ENCODE data around the gene YBX2.
"Not testable (repeated sequence)": the region's sequence is repeated elsewhere in the genome, so short reads cannot be mapped to it uniquely, and the experiment has no call there.

YBX2 gene

DNA sequence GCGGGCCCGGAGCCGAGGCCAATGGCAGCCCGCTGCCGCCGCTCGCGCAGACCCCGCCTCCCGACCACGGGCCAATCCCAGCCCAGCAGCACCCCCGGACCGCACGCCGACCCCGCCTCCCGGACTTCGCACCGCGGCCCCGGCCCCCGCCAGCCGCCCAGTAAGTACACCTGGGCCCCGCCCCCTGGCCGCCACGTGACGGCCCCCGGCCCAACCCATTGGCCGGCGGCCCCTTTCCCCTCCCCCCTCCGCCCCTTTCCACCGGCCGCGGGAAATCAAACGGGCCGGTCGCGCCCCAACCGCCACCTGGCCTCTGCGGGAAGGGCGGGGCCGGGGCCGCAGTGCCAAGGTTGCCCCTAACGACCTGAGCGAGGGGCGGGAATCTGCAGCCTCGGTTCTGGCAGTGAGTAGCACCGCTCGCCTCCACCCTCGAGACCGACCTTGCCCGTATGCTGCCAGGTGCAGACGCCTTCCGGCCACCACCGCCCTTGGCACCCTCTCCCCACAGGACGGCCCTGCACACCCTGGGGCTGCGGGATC lies at the start of gene YBX2:
TSS of gene YBX2 (minus strand) at position 26 of the 540 bp plus-strand sequence. CDS start 139 bp downstream, outside the sequence.
- peak; percentile 76 for DNase-seq (ENCODE audit: low spot score)

DNA sequence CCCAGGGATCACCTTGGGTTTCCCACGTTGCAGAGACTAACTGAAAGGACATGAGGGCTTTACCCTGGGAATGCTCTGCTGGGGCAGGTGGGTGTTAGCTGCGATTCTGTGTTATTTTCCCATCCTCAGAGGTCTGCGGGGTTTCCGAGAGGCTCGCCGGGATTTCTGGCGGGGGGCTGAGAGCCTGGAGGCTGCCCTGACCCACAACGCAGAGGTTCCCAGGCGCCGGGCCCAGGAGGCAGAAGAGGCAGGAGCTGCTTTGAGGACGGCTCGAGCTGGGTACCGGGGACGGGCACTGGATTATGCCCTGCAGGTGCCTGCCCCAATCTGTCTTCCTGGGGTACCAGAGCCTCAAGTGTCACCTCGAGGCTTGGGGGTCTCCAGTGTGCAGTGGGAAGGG lies 48.8 kb upstream of the YBX2 start:
- DNase-seq (ENCODE audit: low spot score), result no peak

DNA sequence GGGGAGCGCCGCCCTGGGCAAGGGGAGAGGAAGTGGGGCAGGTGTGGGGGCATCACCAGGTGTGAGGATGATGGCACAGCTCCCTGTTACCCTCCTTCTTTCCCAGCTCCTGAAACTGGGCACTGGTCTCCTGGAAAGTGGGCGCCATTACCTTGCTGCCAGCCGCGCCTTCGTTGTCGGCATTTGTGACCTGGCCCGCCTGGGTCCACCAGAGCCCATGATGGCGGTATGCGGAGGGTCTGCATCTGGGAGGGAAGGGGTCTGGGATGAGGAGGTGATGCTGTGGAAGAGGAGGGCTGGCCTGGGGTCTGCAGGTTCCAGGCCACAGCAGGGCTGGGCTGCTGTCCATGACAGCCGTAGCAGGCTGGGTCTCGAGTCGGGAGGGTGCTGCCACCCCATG lies 47.4 kb upstream of the YBX2 start:
- no peak for DNase-seq (ENCODE audit: low spot score)

DNA sequence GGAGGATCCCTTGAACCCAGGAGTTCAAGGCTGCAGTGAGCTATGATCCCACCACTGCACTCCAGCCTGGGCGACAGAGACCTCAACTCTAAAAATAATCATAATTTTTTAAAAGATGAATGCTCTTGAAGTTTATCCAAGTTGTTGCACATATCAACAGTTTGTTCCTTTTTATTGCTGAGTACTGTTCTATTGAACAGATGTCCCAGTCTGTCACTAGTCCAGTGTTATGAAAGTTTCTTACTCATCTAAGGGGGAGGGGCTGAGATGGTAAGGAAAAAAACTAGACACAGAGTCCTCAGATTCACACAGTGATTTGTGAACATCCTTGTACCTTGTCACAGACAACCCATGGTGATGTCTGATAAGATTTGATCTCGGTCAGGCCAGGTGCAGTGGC lies 45.7 kb upstream of the YBX2 start:
- DNase-seq (ENCODE audit: low spot score), result no peak

DNA sequence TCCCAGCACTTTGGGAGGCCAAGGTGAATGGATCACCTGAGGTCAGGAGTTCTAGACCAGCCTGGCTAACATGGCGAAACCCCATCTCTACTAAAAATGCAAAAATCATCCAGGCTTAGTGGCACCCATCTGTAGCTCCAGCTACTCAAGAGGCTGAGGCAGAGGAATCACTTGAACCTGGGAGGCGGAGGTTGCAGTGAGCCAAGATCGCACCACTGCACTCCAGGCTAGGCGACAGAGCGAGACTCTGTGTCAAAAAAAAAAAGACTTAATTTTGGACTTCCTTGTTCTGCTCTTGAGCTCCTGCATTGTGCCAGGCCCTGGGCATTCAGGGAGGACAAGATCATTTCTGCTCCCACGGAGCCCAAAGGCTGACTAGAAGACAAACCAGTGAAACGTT lies 43.2 kb upstream of the YBX2 start:
- DNase-seq (ENCODE audit: low spot score), result not testable (repeated sequence)

DNA sequence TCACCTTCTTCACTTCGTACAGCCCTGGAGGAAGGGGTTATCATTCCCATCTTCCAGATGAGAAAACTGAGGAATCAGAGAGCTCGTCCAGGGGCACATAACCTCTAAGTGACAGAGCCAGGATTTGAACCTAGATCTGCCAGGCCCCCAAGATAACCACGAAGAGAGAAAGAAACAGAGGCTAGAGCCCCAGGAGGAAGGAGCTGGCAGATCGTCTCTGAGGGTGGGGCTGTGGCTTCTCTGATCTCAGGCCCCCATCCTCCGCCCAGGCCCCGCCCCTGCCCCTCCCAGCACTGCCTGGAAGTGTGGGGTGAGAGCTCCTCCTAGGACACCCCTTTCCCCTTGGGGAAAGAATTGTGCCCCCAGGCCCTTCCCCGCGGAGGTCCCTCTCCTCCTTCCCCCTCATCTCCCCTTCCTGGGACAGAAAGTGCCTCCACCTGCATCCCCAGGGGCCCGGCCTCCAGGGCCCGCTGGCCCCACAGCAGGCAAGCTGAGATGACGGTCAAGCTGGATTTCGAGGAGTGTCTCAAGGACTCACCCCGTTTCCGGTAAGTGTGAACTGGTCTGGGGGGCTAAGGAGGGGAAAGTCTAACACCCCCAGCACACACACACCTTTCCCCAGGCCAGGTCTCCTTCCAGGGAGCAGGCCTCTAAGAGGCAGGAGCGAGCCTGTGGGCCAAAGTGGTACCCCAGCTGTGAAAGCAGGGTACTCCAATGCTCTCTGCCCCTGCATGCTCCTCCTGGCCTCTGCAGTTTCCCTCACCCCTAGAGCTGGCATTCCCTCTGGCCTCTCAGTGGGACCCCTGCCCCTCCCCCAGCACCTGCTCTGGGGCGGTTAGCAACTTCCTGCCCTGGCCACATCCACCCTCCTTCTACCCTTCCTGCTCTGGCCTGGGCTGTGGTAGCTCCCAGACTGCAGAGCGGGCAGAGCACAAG lies 42.1 kb upstream of the YBX2 start, which contains the start of gene ACAP1:
TSS of gene ACAP1 (plus strand) at position 290 of the 936 bp plus-strand sequence. CDS start at position 496, 206 bp downstream.
- DNase-seq (ENCODE audit: low spot score), result no peak

DNA sequence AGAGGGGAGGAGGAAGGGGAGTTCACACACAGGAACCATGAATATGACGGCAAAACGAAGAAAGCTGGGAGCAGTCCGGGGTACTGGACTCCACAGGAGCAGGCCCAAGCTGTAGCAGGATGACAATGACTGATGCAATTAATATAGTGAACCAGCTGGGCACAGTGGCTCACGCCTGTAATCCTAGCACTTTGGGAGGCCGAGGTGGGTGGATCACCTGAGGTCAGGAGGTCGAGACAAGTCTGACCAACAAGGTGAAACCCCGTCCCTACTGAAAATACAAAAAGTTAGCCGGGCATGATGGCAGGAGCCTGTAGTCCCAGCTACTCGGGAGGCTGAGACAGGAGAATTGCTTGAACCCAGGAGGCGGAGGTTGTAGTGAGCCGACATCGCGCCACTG lies 41.3 kb upstream of the YBX2 start:
- DNase-seq (ENCODE audit: low spot score), result not testable (repeated sequence)

DNA sequence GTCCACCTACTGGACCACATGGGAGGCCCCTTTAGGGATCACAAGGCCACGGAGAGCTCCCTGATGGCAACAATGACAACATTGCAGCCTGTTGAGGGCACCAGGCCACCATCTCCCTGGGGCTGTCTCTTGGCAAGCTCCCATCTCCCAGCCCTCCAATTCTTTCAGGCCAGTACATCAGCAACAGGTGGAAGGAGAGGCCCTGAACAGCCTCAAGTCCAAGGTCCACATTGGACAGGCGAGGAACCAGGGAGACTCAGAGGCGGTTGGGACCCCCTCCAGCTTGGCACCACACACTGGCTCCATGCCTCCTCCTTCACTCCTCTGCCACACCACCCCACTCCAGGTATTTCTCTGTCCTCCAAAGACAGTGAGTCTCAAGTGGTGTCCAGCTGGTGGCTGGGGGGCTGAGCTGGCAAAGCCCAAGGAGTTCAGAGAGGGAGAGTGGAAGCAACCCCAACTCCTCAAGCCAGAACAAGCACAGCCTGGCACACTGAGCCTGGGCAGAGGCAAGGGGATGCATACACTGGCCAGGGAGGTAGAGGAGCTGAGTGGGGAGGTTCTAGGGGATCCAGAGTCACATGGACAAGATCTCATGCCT lies 40.6 kb upstream of the YBX2 start:
- no peak for DNase-seq (ENCODE audit: low spot score)

DNA sequence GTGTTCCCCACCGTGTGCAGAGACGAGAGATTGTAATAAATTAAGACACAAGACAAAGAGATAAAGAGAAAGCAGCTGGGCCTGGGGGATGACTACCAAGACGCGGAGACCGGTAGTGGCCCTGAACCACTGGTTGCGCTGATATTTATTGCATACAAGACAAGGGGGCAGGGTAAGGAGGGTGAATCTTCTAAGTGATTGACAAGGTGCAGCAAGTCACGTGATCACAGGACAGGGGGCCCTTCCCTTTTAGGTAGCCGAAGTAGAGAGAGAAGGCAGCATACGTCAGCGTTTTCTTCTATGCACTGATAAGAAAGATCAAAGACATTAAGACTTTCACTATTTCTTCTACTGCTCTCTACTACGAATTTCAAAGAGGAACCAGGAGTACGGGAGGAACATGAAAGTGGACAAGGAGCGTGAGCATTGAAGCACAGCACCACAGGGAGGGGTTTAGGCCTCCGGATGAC lies 38.2 kb upstream of the YBX2 start:
- not testable (repeated sequence) for DNase-seq (ENCODE audit: low spot score)

DNA sequence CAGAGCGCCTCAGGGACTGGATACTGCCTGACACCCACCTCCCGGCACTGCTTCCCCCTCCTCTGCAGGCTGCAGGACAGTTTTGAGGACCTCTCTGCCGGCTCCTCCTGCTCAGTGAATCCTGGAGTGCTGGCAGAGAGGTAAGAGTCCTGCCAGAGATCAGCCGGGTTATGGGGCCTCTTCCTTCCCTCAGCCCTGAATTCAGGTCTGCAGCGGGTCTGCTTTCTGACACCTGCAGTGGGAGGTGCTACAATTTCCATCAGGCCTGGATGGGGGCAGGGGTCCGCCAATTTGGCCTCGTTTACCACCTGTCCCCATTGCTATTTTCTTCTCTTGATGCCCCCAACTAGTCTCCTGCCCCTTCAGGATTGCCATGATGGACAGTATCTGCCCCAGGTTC lies 37.7 kb upstream of the YBX2 start:
- DNase-seq (ENCODE audit: low spot score), result no peak

DNA sequence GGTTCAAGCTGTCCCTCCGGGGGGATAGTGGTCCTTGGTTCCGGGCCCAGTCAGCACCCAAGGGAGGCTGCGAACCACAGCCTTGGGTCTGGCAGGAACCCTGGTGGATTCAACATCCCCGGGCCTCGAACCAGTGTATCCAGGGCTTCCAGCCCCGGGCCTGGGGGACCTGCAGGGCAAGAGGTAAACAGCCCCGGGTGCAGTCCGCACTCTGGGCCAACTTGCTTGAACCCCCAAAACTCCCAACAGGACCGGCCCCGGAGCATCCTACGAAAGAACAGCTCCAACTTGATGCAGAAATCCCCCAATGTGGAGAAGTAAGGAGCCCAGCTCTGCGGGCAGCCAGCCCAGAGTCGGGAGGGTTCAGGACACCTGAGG lies 36.2 kb upstream of the YBX2 start:
- no peak for DNase-seq (ENCODE audit: low spot score)

DNA sequence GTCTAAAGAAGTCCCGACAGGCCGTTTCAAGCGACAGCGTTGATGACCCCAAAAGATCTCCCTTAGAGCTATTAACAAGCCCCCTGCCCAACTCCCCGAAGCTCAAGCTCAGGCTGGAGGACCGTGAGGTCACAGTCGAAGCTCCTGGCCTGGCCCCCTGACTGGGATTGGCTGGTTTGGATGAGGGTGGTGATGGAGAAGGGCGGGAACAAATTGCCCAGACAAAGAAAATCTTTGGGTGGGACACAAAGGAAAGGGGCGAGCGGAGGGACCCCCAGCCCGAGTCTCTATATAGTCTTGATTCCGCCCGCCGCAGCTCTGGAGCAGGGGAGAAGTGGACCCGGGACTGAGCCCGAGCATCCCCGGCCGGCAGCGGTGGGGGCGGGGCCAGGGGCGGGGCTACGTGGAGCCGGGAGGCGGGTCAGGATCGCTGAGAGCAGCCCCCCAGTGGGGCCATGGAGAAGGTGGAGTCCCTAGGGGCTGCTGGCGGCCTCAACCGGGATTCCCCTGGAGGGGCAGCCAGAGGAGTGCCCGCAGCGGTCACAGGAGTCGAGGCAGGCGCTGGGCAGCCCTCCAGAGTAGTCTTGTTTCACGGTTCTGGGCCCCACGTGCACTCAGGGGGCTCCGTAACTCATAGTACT lies 35.7 kb upstream of the YBX2 start:
- DNase-seq (ENCODE audit: low spot score), result peak; percentile 78

DNA sequence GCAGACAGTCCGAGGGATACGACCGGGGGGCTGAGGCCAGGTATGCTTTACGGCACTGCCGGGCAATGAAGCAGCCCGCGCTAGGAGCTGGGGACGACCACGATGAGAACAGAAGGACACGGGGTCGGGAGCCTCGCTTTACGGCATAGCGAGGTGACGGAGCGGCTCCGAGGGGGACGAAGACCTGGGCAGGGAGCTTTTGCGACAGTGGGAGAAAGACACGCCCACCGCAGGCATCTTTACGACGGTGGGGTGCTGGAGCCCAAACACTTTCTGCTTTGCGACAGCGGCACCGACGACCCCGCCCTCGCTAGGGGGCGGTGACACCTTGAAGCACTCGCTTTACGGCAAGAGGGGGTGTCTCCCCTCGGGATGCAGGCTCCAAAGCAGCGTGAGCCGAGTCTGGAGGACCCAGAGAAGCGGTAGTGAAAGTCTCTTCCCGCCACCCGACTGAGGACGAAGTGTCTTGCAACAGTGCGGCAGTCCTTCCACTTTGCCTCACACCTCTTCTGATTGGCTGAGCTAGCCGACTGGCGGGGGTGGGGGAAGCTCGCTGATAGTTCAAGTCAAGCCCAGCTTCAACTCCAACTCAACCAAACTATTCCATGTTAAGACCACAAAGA lies 35.0 kb upstream of the YBX2 start:
- DNase-seq (ENCODE audit: low spot score), result peak; percentile 90

DNA sequence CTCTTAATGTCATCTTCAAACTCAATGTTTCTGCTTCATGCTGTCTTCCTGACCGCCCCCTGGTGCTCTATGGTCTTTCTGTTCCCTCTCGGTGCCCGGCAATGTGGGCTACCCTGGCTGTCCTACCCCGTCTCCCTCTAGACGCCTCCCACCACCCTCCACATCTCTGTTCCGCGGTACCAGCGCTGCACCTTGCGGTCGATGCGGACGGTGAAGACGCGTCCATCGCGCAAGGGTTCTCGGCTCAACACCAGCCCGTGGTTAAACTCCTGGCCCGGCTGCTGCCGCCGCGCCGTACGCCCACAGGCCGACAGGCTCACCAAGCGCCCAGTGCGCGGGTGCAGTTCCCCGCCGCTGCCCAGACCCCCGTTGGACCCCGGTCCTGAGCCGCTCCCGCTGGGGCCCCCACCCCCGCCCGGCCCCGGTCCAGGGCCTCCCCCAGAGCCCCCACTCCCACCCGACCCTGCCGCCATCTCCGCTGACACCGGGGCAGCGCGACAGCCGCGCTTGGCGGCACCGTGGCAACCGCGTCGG lies 34.5 kb upstream of the YBX2 start, which contains the start of gene NEURL4:
TSS of gene NEURL4 (minus strand) at position 496 of the 534 bp plus-strand sequence. CDS start at position 473, 23 bp downstream.
- no peak for DNase-seq (ENCODE audit: low spot score)

DNA sequence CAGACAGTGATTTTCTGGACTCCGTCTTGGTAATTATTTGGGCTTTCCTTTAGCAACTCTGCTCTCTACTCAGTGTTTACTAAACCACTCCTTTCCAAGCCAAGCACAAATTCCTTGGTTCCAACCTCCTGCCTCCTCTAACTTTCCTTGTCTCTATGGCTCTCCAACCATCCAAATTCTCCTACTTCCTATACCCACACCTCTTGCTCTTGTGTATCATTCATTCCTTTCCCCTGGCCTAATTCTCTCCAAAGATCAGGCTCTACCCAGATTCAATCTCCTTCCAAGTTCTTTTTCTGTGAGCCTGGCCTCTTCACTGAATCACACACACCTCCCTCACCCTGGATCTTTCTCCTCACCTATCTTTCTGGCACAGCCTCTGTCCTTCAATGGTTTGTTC lies 33.6 kb upstream of the YBX2 start:
- no peak for DNase-seq (ENCODE audit: low spot score)

DNA sequence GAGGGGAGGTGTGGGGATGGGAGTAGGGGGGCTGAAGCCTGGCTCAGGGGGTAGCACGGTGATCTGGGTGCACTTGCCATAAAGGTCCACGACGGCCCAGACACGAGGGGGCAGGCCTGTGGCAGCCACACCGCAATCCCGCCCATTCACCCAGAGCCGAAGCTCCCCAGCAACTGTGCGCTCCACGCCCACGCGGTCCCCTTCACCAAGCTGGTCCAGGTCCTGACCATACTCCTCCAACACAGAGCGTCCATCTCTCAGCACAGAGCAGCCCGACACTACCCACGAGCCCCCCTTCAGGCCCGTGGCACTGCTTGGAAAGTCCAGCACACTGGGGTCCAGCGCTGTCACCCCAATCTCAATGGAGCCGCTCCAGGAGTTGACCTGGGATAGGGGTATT lies 33.1 kb upstream of the YBX2 start:
- no peak for DNase-seq (ENCODE audit: low spot score)

DNA sequence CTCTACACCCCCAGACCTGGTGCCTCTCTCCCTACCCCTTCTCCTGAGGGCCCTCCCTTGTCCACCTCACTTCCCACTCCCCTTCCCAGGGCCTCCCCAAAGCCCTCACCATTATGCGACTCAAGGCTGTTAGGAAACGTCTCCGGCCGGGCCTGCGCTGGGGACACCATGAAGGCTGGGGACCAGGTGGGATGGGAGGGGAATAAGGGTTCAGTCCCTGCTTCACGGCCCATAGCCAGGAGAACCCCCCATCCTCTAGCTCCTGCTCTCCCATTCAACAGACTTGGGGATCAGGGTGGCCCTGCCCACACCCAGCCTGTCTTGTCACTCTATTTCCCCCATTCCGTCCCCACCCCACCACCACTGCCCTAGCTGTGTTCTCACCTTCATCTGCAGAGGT lies 32.6 kb upstream of the YBX2 start:
- no peak for DNase-seq (ENCODE audit: low spot score)

DNA sequence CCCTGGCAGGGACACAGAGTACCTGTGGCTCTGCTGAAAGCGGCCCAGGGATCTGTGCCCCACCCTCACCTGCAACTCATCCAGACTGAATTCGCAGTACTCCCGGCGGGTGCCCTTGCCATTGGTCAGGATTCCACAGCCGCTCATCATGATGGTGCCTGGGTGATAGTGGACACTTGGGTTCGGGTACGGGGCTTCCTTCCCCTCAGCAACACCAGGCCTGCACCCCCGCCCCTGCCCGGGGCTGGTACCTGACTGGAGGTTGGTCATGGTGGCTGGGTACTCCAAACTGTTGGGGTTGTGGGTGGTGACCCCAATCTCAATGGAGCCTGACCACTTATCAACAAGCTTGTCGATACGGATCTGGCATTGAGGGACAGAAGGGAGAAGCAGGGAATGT lies 31.7 kb upstream of the YBX2 start:
- no peak for DNase-seq (ENCODE audit: low spot score)

DNA sequence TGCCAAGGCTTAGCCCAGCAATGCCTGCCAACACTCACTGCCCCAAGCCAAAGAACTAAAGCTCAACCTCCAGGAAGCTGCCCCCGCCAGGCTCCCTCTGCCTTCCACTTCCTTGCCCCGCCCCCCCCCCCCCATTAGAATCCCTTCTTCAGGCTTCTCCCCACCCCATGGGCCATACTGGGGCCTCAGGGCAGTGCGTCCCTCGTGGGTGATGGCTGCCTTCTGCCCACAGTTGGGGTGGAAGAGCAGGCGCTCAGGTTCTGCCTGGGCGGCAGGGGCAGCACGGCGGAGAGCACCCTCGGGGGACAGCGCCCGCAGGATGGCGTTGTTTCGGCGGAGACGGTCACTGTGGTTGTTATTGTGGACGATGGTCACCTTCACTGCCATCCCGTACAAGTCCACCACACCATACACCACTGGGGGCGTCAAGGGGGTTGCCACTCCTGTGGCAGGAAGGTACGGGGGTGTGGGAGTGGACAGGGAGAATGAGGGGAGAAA lies 30.6 kb upstream of the YBX2 start:
- DNase-seq (ENCODE audit: low spot score), result no peak

DNA sequence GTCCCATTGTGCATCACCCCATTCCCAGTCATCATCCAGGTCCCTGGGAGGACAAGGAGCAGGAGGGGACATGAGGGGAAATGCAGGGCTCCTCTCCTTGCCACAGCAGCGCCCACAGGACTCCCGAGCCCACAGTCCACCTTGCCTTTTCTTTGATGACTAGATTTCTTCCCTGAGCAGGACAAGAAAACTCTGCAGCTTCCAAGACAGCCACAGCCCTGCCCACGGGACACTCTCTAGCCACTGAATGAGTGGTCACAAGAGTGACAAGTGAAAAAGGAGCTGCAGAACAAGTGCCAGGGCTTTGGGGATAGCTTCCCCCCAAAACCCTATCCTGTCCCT lies 30.0 kb upstream of the YBX2 start:
- no peak for DNase-seq (ENCODE audit: low spot score)

DNA sequence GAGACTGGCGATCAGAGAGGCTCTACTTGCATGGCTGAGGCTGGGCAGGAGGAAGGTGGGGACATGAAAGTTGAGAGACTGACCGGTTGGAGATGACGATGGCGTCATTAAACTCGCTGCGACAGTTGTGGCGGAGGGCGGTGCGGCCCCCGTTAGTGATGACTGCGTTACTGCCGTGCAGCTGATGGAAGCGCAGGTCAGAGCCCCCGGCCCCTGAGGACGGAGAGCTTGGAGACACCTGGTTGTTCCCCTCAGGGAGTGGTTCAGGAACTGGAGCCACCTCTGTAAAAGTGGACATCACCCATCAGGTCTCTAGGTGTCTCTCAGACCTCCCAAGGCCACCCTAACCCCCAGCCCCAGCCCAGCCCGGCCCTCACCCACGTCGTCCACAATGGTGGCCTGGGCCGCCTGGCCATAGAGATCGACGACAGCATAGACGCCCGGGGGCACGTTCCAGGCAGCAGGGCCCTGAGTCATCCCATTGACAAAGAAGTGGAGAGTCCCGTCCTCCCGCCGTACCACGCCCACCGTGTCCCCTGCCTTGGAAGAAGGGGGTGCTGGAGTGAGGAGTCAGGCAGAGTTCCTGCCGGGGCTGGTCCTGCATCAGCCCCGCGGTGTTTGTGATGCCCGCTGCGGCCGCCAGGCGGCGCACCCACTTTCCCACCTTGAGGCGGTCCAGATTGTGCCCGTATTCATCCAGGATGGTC lies 29.4 kb upstream of the YBX2 start:
- peak; percentile 71 for DNase-seq (ENCODE audit: low spot score)
